ENCODE results near the gene ARGLU1.

ARGLU1 gene

DNA sequence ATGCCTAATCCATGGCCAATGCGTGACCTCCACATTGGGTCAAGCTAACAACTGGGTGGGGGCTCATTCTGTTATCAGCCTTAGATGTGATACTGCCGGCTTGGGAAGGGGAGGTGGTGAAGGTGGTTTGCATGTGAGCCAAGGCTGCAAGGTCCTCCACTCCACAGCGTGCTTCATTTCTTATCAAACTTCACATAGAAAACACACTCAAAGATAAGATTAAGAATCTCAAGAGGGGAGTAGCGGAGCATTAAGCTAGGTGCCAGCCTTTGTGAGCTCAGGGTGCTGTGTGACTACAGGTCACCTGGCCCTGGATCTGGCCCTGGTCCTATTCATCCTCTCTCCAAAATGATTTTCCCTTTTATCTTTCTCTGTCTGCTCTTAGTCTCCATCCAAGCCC is 13.3 kb upstream of the ARGLU1 start:
- no peak for DNase-seq (ENCODE audit: low read depth)
- TF ChIP-seq, protein P1, sequence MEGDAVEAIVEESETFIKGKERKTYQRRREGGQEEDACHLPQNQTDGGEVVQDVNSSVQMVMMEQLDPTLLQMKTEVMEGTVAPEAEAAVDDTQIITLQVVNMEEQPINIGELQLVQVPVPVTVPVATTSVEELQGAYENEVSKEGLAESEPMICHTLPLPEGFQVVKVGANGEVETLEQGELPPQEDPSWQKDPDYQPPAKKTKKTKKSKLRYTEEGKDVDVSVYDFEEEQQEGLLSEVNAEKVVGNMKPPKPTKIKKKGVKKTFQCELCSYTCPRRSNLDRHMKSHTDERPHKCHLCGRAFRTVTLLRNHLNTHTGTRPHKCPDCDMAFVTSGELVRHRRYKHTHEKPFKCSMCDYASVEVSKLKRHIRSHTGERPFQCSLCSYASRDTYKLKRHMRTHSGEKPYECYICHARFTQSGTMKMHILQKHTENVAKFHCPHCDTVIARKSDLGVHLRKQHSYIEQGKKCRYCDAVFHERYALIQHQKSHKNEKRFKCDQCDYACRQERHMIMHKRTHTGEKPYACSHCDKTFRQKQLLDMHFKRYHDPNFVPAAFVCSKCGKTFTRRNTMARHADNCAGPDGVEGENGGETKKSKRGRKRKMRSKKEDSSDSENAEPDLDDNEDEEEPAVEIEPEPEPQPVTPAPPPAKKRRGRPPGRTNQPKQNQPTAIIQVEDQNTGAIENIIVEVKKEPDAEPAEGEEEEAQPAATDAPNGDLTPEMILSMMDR (IDR thresholded peaks at IDR 0.05; ENCODE audit: low read depth, low read length), result no peak
- TF ChIP-seq, protein P2, sequence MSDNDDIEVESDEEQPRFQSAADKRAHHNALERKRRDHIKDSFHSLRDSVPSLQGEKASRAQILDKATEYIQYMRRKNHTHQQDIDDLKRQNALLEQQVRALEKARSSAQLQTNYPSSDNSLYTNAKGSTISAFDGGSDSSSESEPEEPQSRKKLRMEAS (IDR thresholded peaks at IDR 0.05; ENCODE audit: low read depth, low read length), result no peak
- TF ChIP-seq MYC (IDR thresholded peaks at IDR 0.05; ENCODE audit: low read depth, low read length) (no peak), POLR2A (IDR thresholded peaks at IDR 0.05; ENCODE audit: extremely low read depth, insufficient read length) (no peak)
- no peak overlapping the region for H3K4me3 ChIP-seq (ENCODE audit: low read depth, low read length)

DNA sequence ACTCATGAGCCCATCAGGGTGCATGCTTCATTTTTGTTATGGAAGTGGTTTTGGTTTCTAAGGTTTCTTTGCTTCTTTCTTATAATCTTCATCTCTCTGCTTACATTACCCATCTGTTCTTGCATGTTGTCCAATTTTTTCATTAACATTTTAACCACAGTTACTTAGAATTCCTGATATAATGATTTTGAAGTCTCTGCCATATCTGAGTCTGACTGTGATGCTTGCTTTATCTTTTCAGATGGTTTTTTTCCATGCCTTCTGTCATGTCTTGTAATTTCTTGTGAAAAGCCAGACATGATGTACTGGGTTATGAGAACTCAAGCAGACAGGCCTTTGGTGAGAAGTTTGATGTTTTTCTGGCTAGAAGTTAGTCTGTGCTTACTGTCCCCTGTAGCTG is 8.0 kb upstream of the ARGLU1 start:
- TF ChIP-seq MYC (IDR thresholded peaks at IDR 0.05; ENCODE audit: low read depth, low read length) (no peak), POLR2A (IDR thresholded peaks at IDR 0.05; ENCODE audit: extremely low read depth, insufficient read length) (no peak)
- TF ChIP-seq, protein P1 (IDR thresholded peaks at IDR 0.05; ENCODE audit: low read depth, low read length), result no peak
- TF ChIP-seq, protein P2 (IDR thresholded peaks at IDR 0.05; ENCODE audit: low read depth, low read length), result no peak
- H3K4me3 ChIP-seq (ENCODE audit: low read depth, low read length), result no peak overlapping the region
- DNase-seq (ENCODE audit: low read depth), result no peak

DNA sequence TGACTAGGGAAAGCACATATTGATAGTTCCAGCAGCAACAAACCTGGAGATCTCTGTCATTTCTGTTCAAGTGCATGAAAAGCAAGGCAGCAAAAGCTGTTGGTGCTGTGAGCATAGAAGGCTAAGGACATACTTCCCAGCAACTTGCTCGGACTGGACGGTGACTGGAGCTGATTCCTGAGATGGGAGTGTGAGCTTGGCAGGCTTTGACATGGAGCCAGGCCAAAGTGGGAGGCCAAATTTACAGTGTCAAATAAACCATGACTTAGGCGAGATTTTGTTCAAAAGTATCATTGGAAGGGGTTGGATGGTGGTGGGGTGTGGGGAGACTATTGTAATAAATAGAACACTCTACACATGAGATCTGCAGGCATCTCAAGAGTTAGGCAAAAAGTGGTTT is 5.9 kb upstream of the ARGLU1 start:
- H3K4me3 ChIP-seq (ENCODE audit: low read depth, low read length), result no peak overlapping the region
- DNase-seq (ENCODE audit: low read depth), result no peak
- no peak for TF ChIP-seq POLR2A (IDR thresholded peaks at IDR 0.05; ENCODE audit: extremely low read depth, insufficient read length)
- TF ChIP-seq, protein P2 (IDR thresholded peaks at IDR 0.05; ENCODE audit: low read depth, low read length), result no peak
- no peak for TF ChIP-seq MYC (IDR thresholded peaks at IDR 0.05; ENCODE audit: low read depth, low read length)
- TF ChIP-seq, protein P1 (IDR thresholded peaks at IDR 0.05; ENCODE audit: low read depth, low read length), result no peak

DNA sequence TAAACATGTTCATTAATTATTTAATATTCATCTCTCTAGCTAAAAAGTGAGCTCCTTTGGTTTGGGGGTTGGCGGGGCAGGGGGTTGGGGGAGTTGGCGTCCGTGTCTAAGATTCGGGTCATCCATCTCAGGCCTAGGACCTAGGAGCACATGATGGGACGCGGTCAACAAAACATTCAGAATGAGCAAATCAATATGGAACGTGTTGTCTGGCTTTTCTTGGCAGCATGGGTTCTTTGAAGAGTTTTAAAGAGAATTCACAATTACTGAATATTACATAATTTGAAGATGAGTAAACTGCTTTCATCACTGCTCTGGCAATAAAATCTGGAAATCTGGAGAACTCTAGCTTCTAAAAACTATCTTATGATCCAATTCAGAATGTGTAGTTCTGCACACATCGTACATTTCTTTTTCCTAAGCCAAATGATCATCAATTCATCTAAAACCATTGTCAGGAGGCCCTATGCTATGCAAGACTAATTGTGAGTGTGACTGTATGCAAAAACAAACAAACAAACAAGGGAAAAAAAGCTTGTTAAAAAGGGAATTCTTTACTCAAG is 5.4 kb upstream of the ARGLU1 start:
- TF ChIP-seq, protein P2 (IDR thresholded peaks at IDR 0.05; ENCODE audit: low read depth, low read length), result no peak
- TF ChIP-seq POLR2A (IDR thresholded peaks at IDR 0.05; ENCODE audit: extremely low read depth, insufficient read length) (no peak), MYC (IDR thresholded peaks at IDR 0.05; ENCODE audit: low read depth, low read length) (no peak)
- TF ChIP-seq, protein P1 (IDR thresholded peaks at IDR 0.05; ENCODE audit: low read depth, low read length), result no peak
- H3K4me3 ChIP-seq (ENCODE audit: low read depth, low read length), result no peak overlapping the region
- no peak for DNase-seq (ENCODE audit: low read depth)

DNA sequence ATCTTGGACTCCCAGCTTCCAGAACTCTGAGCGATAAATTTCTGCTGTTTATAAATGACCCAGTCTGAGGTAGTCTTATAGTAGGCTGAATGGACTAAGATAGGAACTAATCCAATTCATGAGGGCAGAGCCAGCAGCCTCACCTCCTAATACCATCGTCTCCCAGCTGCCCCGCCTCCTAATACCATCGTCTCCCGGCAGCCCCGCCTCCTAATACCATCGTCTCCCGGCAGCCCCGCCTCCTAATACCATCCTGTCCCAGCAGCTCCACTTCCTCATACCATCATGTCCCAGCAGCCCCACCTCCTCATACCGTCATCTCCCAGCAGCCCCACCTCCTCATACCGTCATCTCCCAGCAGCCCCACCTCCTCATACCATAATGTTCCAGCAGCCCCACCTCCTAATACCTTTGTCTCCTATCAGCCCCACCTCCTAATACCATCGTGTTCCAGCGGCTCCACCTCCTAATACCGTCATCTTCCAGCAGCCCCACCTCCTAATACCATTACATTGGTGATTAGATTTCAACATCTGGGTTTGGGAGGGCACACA is 2.4 kb upstream of the ARGLU1 start:
- DNase-seq (ENCODE audit: low read depth), result peak; percentile 81
- TF ChIP-seq, protein P2 (IDR thresholded peaks at IDR 0.05; ENCODE audit: low read depth, low read length), result no peak
- TF ChIP-seq, protein P1 (IDR thresholded peaks at IDR 0.05; ENCODE audit: low read depth, low read length), result no peak
- TF ChIP-seq POLR2A (IDR thresholded peaks at IDR 0.05; ENCODE audit: extremely low read depth, insufficient read length), result no peak
- TF ChIP-seq MYC (IDR thresholded peaks at IDR 0.05; ENCODE audit: low read depth, low read length), result no peak
- H3K4me3 ChIP-seq (ENCODE audit: low read depth, low read length), result peak overlapping the region; percentile 19
